Loucy (cell line): ENCODE data around the gene RNF166.

Source experiments
- H2AFZ ChIP-seq: fragments of 200-600 bp; sonication (generic); 2 replicates; pipeline ENCODE4 v1.6.0; 2016; ENCODE audit warnings: antibody characterized with exemption, mild to moderate bottlenecking, low read length, moderate library complexity
- H3F3A ChIP-seq: fragments of 200-600 bp; 2 replicates; pipeline ENCODE4 v1.6.0; 2016; ENCODE audit warnings: antibody characterized with exemption, low read depth, mild to moderate bottlenecking
- H3K27me3 ChIP-seq: fragments of 200-600 bp; sonication (generic); 2 replicates; pipeline ENCODE4 v1.6.1; 2014; ENCODE audit warnings: low read length, mild to moderate bottlenecking; ENCODE audit not compliant: insufficient read depth, poor library complexity, severe bottlenecking
- H3K36me3 ChIP-seq: fragments of 200-600 bp; sonication (generic); 2 replicates; pipeline ENCODE4 v1.6.1; 2016; ENCODE audit warnings: low read length; ENCODE audit not compliant: insufficient read depth
- H3K4me1 ChIP-seq: fragments of 200-600 bp; sonication (generic); 2 replicates; pipeline ENCODE4 v1.5.1; 2014; ENCODE audit warnings: low read length, mild to moderate bottlenecking; ENCODE audit not compliant: insufficient read depth, poor library complexity, severe bottlenecking
- H3K4me2 ChIP-seq: fragments of 200-600 bp; sonication (generic); 2 replicates; pipeline ENCODE4 v1.6.0; 2014; ENCODE audit warnings: antibody characterized with exemption, low read length, low read depth, mild to moderate bottlenecking; ENCODE audit not compliant: poor library complexity, severe bottlenecking
- H3K4me3 ChIP-seq: fragments of 200-600 bp; sonication (generic); 2 replicates; pipeline ENCODE4 v1.5.1; 2014; ENCODE audit warnings: low read length, mild to moderate bottlenecking, mixed read lengths; ENCODE audit not compliant: poor library complexity, severe bottlenecking
- H3K79me2 ChIP-seq: fragments of 200-600 bp; sonication (generic); 2 replicates; pipeline ENCODE4 v1.6.1; 2014; ENCODE audit warnings: low read length; ENCODE audit not compliant: insufficient read depth
- H3K9ac ChIP-seq: fragments of 200-600 bp; sonication (generic); 2 replicates; pipeline ENCODE4 v1.6.0; 2014; ENCODE audit warnings: mild to moderate bottlenecking, low read depth, low read length, moderate library complexity; ENCODE audit not compliant: poor library complexity, severe bottlenecking
- H3K9me2 ChIP-seq: fragments of 200-600 bp; sonication (generic); replicated peaks from 2 replicates; pipeline ENCODE4 v1.6.1; 2016; ENCODE audit warnings: low read depth, low read length, mixed read lengths
- H3K9me3 ChIP-seq: fragments of 200-600 bp; sonication (generic); 2 replicates; pipeline ENCODE4 v1.6.1; 2014; ENCODE audit warnings: mild to moderate bottlenecking, antibody characterized with exemption, low read length, low read depth; ENCODE audit not compliant: insufficient read depth
- H4K20me1 ChIP-seq: fragments of 200-600 bp; sonication (generic); 2 replicates; pipeline ENCODE4 v1.6.0; 2014; ENCODE audit warnings: antibody characterized with exemption, low read length, mild to moderate bottlenecking; ENCODE audit not compliant: insufficient read depth, poor library complexity, severe bottlenecking
- EZH2phosphoT487 ChIP-seq: fragments of 200-600 bp; IDR thresholded peaks from 2 replicates; pipeline ENCODE4 v1.6.1; 2018; ENCODE audit warnings: antibody characterized with exemption, mild to moderate bottlenecking, moderate library complexity, borderline replicate concordance
- TF ChIP-seq, protein P1 (sequence below): fragments of 200-600 bp; sonication (generic); conservative IDR thresholded peaks from 2 replicates; pipeline ENCODE4 v1.5.1; 2014; ENCODE audit warnings: mild to moderate bottlenecking, antibody characterized with exemption, low read length

Gene RNF166

DNA sequence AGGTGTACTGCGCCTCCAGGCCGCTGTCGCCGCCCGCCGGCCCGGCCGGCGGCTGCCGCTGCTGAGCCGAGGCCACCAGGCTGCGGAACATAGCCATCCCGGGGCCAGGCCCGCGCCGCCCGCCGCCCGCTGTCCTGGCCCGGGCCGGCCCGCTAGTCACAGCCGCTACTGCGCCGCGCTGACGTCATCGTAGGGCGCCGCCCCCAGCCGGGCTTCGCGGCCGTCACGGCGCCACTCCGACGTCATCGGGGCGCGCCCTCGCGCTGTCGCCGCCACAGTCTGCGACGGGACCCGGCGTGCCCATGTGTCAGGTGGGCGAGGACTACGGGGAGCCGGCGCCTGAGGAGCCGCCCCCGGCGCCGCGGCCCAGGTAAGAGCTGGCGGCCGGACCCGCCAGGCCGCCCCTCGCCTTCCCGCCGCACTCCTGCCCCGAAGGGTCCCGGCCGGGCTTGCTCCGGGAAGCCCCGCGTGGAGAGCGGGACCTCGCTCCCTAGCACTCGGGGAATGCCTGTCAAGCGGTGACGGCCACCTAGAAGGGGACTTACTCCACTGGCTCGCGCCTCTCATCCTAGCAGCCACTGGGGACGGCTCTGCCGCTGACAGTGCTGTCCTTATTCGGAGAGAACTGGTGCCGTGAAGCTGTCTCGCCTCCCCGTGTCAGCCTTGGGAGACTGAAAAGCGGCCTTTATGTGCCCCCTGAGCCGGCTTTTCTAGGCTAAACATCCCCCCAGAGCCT lies at the start of gene RNF166, which contains the start of gene CTU2:
Gene RNF166, minus strand, starts transcription at position 180 of the 736 bp plus-strand sequence. Its CDS starts 83 bp downstream, at position 97.
Gene CTU2, plus strand, starts transcription at position 275 of the 736 bp plus-strand sequence. Its CDS starts 28 bp downstream, at position 303.
- no peaks in the 10 kb centered on the region for H3K9me2 ChIP-seq
- TF ChIP-seq, protein P1, sequence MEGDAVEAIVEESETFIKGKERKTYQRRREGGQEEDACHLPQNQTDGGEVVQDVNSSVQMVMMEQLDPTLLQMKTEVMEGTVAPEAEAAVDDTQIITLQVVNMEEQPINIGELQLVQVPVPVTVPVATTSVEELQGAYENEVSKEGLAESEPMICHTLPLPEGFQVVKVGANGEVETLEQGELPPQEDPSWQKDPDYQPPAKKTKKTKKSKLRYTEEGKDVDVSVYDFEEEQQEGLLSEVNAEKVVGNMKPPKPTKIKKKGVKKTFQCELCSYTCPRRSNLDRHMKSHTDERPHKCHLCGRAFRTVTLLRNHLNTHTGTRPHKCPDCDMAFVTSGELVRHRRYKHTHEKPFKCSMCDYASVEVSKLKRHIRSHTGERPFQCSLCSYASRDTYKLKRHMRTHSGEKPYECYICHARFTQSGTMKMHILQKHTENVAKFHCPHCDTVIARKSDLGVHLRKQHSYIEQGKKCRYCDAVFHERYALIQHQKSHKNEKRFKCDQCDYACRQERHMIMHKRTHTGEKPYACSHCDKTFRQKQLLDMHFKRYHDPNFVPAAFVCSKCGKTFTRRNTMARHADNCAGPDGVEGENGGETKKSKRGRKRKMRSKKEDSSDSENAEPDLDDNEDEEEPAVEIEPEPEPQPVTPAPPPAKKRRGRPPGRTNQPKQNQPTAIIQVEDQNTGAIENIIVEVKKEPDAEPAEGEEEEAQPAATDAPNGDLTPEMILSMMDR: no peak
- no peak for TF ChIP-seq EZH2phosphoT487
- peak within 1 kb of the TSS; percentile 81 for H3K4me3 ChIP-seq
- H3F3A ChIP-seq: no peaks in the 10 kb centered on the region
- H3K9ac ChIP-seq: peak within 1 kb of the TSS; percentile 68
- no peaks in the 10 kb centered on the region for H3K27me3 ChIP-seq
- H3K4me2 ChIP-seq: peak within 1 kb of the TSS; percentile 97
- H3K36me3 ChIP-seq: no peaks in the 10 kb centered on the region
- no peaks in the 10 kb centered on the region for H4K20me1 ChIP-seq
- peaks cover 38% of the 10 kb centered on the region for H3K79me2 ChIP-seq
- no peaks in the 10 kb centered on the region for H3K9me3 ChIP-seq
- H2AFZ ChIP-seq: peak within 1 kb of the TSS; percentile 55; the same call in 1 of the 2 replicates
- H3K4me1 ChIP-seq: peaks cover 26% of the 10 kb centered on the region

GRCh38 chr16:88754912-88755744 lies 48.9 kb upstream of the RNF166 start:
- Histone ChIP-seq H3K79me2 (peaks cover 41% of the 10 kb centered on the region; the same call in 1 of the 2 replicates), H4K20me1 (peaks cover 12% of the 10 kb centered on the region), H2AFZ (no peak overlapping the region), H3K4me1 (no peaks in the 10 kb centered on the region), H3K9me3 (no peaks in the 10 kb centered on the region), H3K36me3 (no peaks in the 10 kb centered on the region; the same call in 1 of the 2 replicates), H3K9ac (no peak overlapping the region), H3K27me3 (no peaks in the 10 kb centered on the region), H3F3A (no peaks in the 10 kb centered on the region), H3K4me3 (no peak overlapping the region), H3K4me2 (no peak overlapping the region), H3K9me2 (no peaks in the 10 kb centered on the region)
- TF ChIP-seq EZH2phosphoT487: no peak
- TF ChIP-seq, protein P1: no peak

- Histone ChIP-seq H3K27me3 (no peaks in the 10 kb centered on the region), H3K4me3 (no peak overlapping the region), H3K4me1 (no peaks in the 10 kb centered on the region), H3F3A (no peaks in the 10 kb centered on the region), H2AFZ (no peak overlapping the region), H3K4me2 (no peak overlapping the region), H3K79me2 (peaks cover 38% of the 10 kb centered on the region; the same call in 1 of the 2 replicates), H3K9me3 (no peaks in the 10 kb centered on the region), H3K9ac (no peak overlapping the region), H3K36me3 (no peaks in the 10 kb centered on the region; the same call in 1 of the 2 replicates), H4K20me1 (peaks cover 9% of the 10 kb centered on the region), H3K9me2 (no peaks in the 10 kb centered on the region)
- no peak for TF ChIP-seq EZH2phosphoT487
- TF ChIP-seq, protein P1: no peak
These were observed 48.1 kb upstream of the RNF166 start for GRCh38 chr16:88754109-88754911.
